PFSK-1 (cell line): ENCODE results near the gene ECE1.

ENCODE experiments used
- FOXP2 ChIP-seq: optimal IDR thresholded peaks from 2 replicates; pipeline ENCODE3; 2011; ENCODE audit warnings: borderline replicate concordance, control low read depth, inconsistent platforms; ENCODE audit not compliant: insufficient read depth; ENCODE audit errors: extremely low read length, extremely low read depth
- POLR2AphosphoS5 ChIP-seq: IDR thresholded peaks from 2 replicates; pipeline ENCODE4 v1.6.1; 2012; ENCODE audit warnings: low read depth, mild to moderate bottlenecking, control low read depth, low read length, moderate library complexity
- SIN3A ChIP-seq: IDR thresholded peaks from 2 replicates; pipeline ENCODE4 v1.6.1; 2012; ENCODE audit warnings: mild to moderate bottlenecking, low read length, moderate library complexity, borderline replicate concordance; ENCODE audit not compliant: insufficient read depth
- TAF1 ChIP-seq: IDR thresholded peaks from 2 replicates; pipeline ENCODE4 v1.6.1; 2012; ENCODE audit warnings: low read length, control low read depth, borderline replicate concordance; ENCODE audit not compliant: insufficient read depth
- TF ChIP-seq, protein P1 (sequence below), 2 experiments: IDR thresholded peaks; 2 replicates each; pipeline versions ENCODE4 v1.6.1 to v1.8.0; 2011 to 2012; ENCODE audit warnings: low read depth in 2 of 2, low read length in 2 of 2, control low read depth in 1 of 2, inconsistent platforms in 1 of 2, mild to moderate bottlenecking in 1 of 2, moderate library complexity in 1 of 2; ENCODE audit not compliant: insufficient read depth in 1 of 2

ECE1 gene

GRCh38 chr1:21337454-21337927 lies 47.2 kb upstream of the ECE1 start:
- TF ChIP-seq SIN3A (no peak), POLR2AphosphoS5 (no peak), FOXP2 (no peak), TAF1 (no peak)
- TF ChIP-seq, protein P1, sequence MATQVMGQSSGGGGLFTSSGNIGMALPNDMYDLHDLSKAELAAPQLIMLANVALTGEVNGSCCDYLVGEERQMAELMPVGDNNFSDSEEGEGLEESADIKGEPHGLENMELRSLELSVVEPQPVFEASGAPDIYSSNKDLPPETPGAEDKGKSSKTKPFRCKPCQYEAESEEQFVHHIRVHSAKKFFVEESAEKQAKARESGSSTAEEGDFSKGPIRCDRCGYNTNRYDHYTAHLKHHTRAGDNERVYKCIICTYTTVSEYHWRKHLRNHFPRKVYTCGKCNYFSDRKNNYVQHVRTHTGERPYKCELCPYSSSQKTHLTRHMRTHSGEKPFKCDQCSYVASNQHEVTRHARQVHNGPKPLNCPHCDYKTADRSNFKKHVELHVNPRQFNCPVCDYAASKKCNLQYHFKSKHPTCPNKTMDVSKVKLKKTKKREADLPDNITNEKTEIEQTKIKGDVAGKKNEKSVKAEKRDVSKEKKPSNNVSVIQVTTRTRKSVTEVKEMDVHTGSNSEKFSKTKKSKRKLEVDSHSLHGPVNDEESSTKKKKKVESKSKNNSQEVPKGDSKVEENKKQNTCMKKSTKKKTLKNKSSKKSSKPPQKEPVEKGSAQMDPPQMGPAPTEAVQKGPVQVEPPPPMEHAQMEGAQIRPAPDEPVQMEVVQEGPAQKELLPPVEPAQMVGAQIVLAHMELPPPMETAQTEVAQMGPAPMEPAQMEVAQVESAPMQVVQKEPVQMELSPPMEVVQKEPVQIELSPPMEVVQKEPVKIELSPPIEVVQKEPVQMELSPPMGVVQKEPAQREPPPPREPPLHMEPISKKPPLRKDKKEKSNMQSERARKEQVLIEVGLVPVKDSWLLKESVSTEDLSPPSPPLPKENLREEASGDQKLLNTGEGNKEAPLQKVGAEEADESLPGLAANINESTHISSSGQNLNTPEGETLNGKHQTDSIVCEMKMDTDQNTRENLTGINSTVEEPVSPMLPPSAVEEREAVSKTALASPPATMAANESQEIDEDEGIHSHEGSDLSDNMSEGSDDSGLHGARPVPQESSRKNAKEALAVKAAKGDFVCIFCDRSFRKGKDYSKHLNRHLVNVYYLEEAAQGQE (IDR thresholded peaks at IDR 0.05; ENCODE audit: insufficient read depth in 1 of 2, low read depth in 2 of 2, low read length in 2 of 2) = peak in 1 of 2 experiments; percentile 73; a peak in 2 of 4 replicates

DNA sequence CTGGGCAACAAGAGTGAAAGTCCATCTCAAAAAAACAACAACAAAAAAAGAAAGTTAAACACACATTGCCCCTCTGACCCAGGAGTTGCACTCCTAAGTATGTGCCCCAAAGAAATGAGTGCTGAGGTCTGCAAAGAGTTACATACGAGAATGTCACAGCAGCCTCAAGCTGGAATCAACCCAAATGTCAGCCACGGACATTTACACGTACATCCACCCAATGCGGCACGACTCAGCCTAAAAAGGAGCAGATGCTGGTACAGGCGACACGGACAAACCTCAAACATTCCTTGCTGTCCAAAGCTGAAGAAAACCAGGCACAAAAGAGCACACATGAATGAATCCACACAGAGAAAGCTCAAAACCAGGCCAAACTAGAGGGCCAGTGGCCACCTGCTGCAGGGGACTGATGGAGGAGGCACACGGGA lies 46.8 kb upstream of the ECE1 start:
- TF ChIP-seq TAF1 (no peak), SIN3A (no peak), POLR2AphosphoS5 (no peak), FOXP2 (no peak)
- TF ChIP-seq, protein P1 (IDR thresholded peaks at IDR 0.05; ENCODE audit: insufficient read depth in 1 of 2, low read depth in 2 of 2, low read length in 2 of 2) = no peak

- TF ChIP-seq, protein P1 (IDR thresholded peaks at IDR 0.05; ENCODE audit: insufficient read depth in 1 of 2, low read depth in 2 of 2, low read length in 2 of 2) = no peak
- TF ChIP-seq TAF1 (no peak), POLR2AphosphoS5 (no peak), FOXP2 (no peak), SIN3A (no peak)
Measured at GRCh38 chr1:21335750-21336224, 45.5 kb upstream of the ECE1 start.

DNA sequence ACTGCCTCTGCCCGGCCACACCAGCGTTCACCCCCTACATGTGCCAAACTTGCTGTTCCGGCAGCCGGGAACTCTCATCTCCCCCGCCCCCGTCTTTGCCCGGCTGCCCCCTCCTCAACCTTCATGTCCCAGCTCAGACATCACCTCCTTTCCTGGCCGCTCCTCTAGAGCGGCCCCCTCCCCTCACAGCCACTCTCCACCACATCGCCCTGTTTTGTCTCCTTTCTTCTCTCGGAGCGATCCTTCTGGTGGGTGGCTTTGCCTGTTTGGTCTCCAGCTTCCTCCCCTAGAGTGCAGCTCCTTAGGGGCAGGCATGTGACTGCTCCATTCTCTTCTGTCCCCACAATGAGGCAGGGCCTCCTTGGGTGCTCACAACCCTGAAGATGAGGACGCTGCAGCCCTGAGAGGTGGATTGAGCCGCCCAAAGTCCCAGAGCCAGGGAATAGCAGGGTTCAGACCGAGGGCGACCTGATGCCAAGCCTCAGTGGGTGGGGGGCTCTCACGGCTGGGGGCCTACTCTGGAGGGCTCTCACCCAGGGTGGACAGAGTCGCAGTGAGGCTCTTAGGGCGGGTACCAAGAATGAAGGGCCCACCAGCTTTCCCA lies 44.9 kb upstream of the ECE1 start:
- TF ChIP-seq POLR2AphosphoS5 = no peak
- TF ChIP-seq, protein P1 (IDR thresholded peaks at IDR 0.05; ENCODE audit: insufficient read depth in 1 of 2, low read depth in 2 of 2, low read length in 2 of 2) = no peak
- no peak for TF ChIP-seq TAF1
- no peak for TF ChIP-seq SIN3A
- no peak for TF ChIP-seq FOXP2
